K562 treated with DMSO at 1 percent for 24 hours (cell line): ENCODE data around the gene HGS. TPM values are rescaled to one million over a fixed set of nuclear protein-coding genes. Genes with fewer than 3 reads are reported as not detected.

ENCODE experiments used
- total RNA-seq: library from RNA; unstranded; fragments of 300-600 nt; gene quantifications from 2 replicates; pipeline ENCODE4 v1.2.3, GENCODE V29; 2022; ENCODE audit warnings: low read depth; ENCODE audit not compliant: insufficient read depth

The HGS gene, protein sequence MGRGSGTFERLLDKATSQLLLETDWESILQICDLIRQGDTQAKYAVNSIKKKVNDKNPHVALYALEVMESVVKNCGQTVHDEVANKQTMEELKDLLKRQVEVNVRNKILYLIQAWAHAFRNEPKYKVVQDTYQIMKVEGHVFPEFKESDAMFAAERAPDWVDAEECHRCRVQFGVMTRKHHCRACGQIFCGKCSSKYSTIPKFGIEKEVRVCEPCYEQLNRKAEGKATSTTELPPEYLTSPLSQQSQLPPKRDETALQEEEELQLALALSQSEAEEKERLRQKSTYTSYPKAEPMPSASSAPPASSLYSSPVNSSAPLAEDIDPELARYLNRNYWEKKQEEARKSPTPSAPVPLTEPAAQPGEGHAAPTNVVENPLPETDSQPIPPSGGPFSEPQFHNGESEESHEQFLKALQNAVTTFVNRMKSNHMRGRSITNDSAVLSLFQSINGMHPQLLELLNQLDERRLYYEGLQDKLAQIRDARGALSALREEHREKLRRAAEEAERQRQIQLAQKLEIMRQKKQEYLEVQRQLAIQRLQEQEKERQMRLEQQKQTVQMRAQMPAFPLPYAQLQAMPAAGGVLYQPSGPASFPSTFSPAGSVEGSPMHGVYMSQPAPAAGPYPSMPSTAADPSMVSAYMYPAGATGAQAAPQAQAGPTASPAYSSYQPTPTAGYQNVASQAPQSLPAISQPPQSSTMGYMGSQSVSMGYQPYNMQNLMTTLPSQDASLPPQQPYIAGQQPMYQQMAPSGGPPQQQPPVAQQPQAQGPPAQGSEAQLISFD
- 113 and 135 TPM in 2 replicates for total RNA-seq

DNA sequence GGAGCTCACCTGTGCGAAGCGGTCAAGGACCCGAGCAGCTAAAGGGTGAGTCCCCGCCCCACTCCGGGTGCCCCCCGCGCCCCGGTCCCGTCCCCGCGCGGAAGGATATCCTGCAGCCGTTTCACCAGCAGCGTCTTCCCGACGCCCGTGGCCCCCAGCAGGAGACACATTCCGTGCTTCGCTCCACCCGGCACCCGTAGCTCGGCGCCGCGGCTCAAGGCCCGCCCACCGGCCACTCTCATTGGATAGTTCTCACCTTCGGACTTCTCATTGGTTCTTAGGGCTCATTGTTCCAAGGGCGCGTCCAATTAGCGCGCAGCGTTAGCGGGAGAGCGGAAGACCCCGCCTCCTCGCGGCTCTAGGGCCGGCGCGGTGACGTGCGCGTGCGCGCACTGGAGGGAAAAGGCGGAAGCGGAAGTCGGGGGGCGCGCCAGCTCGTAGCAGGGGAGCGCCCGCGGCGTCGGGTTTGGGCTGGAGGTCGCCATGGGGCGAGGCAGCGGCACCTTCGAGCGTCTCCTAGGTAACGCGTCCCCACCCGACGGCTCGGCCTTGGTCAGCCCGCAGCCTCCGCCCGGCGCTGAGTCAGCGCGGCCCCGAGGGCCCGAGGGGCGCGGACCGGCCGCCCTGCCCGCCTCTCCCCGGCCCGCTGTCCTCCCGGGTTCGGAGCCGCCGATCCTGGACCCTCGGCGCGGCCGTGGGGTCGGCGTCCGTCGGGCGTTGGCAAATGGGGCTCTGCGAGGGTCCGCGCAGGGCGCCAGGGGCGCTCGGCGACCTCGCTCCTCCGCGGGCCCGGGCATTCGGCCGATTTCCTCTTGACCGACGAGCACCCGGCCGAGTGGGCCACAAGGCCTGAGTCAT, at the start of gene HGS, which contains the start of gene ARL16:
Gene HGS, plus strand, starts transcription at position 428 of the 858 bp plus-strand sequence. Its CDS starts 56 bp downstream, at position 484.
Gene ARL16, minus strand, starts transcription at position 214 of the 858 bp plus-strand sequence. Its CDS starts 44 bp downstream, at position 170.

DNA sequence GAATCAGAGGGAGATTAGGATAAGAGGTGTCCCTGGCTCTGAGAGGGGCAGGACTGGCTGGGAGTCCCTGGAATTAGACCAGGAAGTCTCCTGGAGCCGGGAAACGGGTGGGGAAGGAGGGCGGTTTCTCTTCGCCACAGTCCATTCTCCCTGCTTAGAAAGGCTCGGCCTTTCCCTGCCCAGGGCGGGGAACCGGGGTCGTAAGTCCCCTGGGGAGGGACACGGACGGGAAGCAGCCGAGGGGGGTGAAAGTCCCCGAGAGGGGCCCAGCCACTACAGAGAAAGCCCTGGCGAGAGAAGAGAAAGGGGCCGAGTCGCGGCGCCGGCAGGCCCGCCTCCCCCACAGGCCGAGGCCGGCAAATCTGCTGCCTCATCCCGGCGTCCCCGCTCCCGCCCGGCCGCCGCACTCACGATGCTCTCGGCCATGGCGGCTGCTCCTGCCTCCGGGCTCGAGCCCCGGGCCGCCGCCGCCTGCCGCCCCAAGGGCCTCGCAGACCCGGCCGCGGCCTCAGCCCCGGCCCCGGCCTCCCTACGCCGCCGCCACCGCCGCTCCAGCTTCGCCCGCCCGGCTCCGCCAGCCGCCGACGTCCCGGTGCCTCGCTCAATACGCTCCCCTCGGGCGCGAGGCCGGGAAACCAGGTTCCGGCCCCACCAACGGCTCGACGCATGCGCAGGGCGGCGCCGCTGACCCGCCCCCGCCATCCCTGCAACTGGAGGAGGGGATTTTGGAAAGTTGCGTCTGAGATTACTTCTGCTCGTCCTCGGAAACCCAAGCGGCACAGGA, 47.1 kb upstream of the HGS start, which contains the start of the genes NPLOC4 and TSPAN10:
Gene NPLOC4, minus strand, starts transcription at position 608 of the 784 bp plus-strand sequence. Its CDS starts 182 bp downstream, at position 426.
Gene TSPAN10, plus strand, starts transcription at position 692 of the 784 bp plus-strand sequence. CDS start 5,217 bp downstream, outside the sequence.

GRCh38 chr17:81656118-81656743, 27.6 kb upstream of the HGS start, which contains the start of gene PDE6G:
PDE6G (minus strand) TSS chr17:81656542; CDS start chr17:81653305, 3,237 bp downstream.

GRCh38 chr17:81666342-81667191, 17.2 kb upstream of the HGS start, which contains the start of the genes CCDC137 and OXLD1:
CCDC137 (plus strand) TSS chr17:81666737; CDS start chr17:81666767, 30 bp downstream.
OXLD1 (minus strand) TSS chr17:81666605; CDS start chr17:81666577, 28 bp downstream.

GRCh38 chr17:81702934-81703746, 19.3 kb downstream of the HGS start, which contains the start of gene MRPL12:
MRPL12 (plus strand) TSS chr17:81703367; CDS start chr17:81703502, 135 bp downstream.

GRCh38 chr17:81711814-81712467, 28.1 kb downstream of the HGS start, which contains the start of gene SLC25A10:
SLC25A10 (plus strand) TSS chr17:81712284; CDS start chr17:81712427, 143 bp downstream.

Other genes with a start within 250 kb of the HGS start
- gene ACTG1, start 171.2 kb upstream of the HGS start, total RNA-seq = 1,611 and 1,834 TPM in 2 replicates
- 0.32 TPM in 1 of 2 replicates, not detected in the other for gene FSCN2, start 155.6 kb upstream of the HGS start, total RNA-seq
- 25.2 and 31.7 TPM in 2 replicates for gene FAAP100, start 131.7 kb upstream of the HGS start, total RNA-seq
- 121 and 124 TPM in 2 replicates for gene NPLOC4, start 46.9 kb upstream of the HGS start, total RNA-seq
- gene TSPAN10, start 46.8 kb upstream of the HGS start, total RNA-seq = 0.95 and 1.4 TPM in 2 replicates
- not detected in 2 replicates for gene PDE6G, start 27.5 kb upstream of the HGS start, total RNA-seq
- gene OXLD1, start 17.4 kb upstream of the HGS start, total RNA-seq = 131 and 152 TPM in 2 replicates
- gene CCDC137, start 17.3 kb upstream of the HGS start, total RNA-seq = 38.7 and 44.1 TPM in 2 replicates
- 23.5 and 24.0 TPM in 2 replicates for gene ARL16, start 214 bp upstream of the HGS start, total RNA-seq
- 103 and 127 TPM in 2 replicates for gene MRPL12, start 19.4 kb downstream of the HGS start, total RNA-seq
- 86.5 and 86.6 TPM in 2 replicates for gene SLC25A10, start 28.3 kb downstream of the HGS start, total RNA-seq
- gene GCGR, start 120.1 kb downstream of the HGS start, total RNA-seq = not detected in 2 replicates
- 252 and 259 TPM in 2 replicates for gene MCRIP1, start 149.3 kb downstream of the HGS start, total RNA-seq
- 1.0 TPM in 1 of 2 replicates, not detected in the other for gene PPP1R27, start 151.0 kb downstream of the HGS start, total RNA-seq
- 656 and 712 TPM in 2 replicates for gene P4HB, start 176.5 kb downstream of the HGS start, total RNA-seq
- gene ARHGDIA, start 187.3 kb downstream of the HGS start, total RNA-seq = 324 and 357 TPM in 2 replicates
- gene ALYREF, start 207.6 kb downstream of the HGS start, total RNA-seq = 140 and 157 TPM in 2 replicates
- gene ANAPC11, start 207.7 kb downstream of the HGS start, total RNA-seq = 618 and 662 TPM in 2 replicates
- gene NPB, start 218.2 kb downstream of the HGS start, total RNA-seq = 3.9 and 5.7 TPM in 2 replicates
- gene PCYT2, start 227.4 kb downstream of the HGS start, total RNA-seq = 51.5 and 62.4 TPM in 2 replicates
- gene SIRT7, start 234.2 kb downstream of the HGS start, total RNA-seq = 49.3 and 56.8 TPM in 2 replicates
- 57.8 and 60.4 TPM in 2 replicates for gene MAFG, start 243.7 kb downstream of the HGS start, total RNA-seq